Smooth muscle cell (in vitro differentiated cells): ENCODE results near the gene PSTPIP1. TPM values are rescaled to one million over a fixed set of nuclear protein-coding genes. Genes with fewer than 3 reads are reported as not detected.

Experiments used
- DNase-seq: peaks from one replicate; lab custom pipeline; 2025; ENCODE audit not compliant: unreplicated experiment; lab: John Stamatoyannopoulos, UW
- H2AFZ ChIP-seq: fragments of 200-600 bp; sonication (generic); 2 replicates; pipeline ENCODE4 v1.6.0; 2016; ENCODE audit warnings: antibody characterized with exemption, low read depth, mild to moderate bottlenecking
- H3F3A ChIP-seq: fragments of 200-600 bp; sonication (generic); 2 replicates; pipeline ENCODE4 v1.6.0; 2017; ENCODE audit warnings: antibody characterized with exemption, low read depth
- H3K27ac ChIP-seq: fragments of 200-600 bp; sonication (generic); 2 replicates; pipeline ENCODE4 v1.5.1; 2016; ENCODE audit warnings: low read depth, mild to moderate bottlenecking
- H3K27me3 ChIP-seq: fragments of 200-600 bp; sonication (generic); 2 replicates; pipeline ENCODE4 v1.6.1; 2016; ENCODE audit warnings: low read depth, mild to moderate bottlenecking
- H3K36me3 ChIP-seq: fragments of 200-600 bp; sonication (generic); 2 replicates; pipeline ENCODE4 v1.5.1; 2016; ENCODE audit warnings: low read depth
- H3K4me1 ChIP-seq: fragments of 200-600 bp; sonication (generic); 2 replicates; pipeline ENCODE4 v1.5.1; 2016; ENCODE audit warnings: low read depth
- H3K4me2 ChIP-seq: fragments of 200-600 bp; sonication (generic); 2 replicates; pipeline ENCODE4 v1.6.0; 2016; ENCODE audit warnings: mild to moderate bottlenecking
- H3K4me3 ChIP-seq: fragments of 200-600 bp; sonication (generic); 2 replicates; pipeline ENCODE4 v1.5.1; 2016; ENCODE audit warnings: mild to moderate bottlenecking
- H3K79me2 ChIP-seq: fragments of 200-600 bp; sonication (generic); 2 replicates; pipeline ENCODE4 v1.6.0; 2016; ENCODE audit warnings: low read depth, mild to moderate bottlenecking
- H3K9ac ChIP-seq: fragments of 200-600 bp; sonication (generic); 2 replicates; pipeline ENCODE4 v1.6.0; 2016; ENCODE audit warnings: low read depth
- H3K9me3 ChIP-seq: fragments of 200-600 bp; sonication (generic); replicated peaks from 2 replicates; pipeline ENCODE4 v1.5.1; 2016; ENCODE audit warnings: low read depth
- H4K20me1 ChIP-seq: fragments of 200-600 bp; sonication (generic); 2 replicates; pipeline ENCODE4 v1.6.0; 2016; ENCODE audit warnings: low read depth
- CTCF ChIP-seq: fragments of 200-600 bp; sonication (generic); IDR thresholded peaks from 2 replicates; pipeline ENCODE4 v1.5.1; 2017; ENCODE audit warnings: borderline replicate concordance, mild to moderate bottlenecking, antibody characterized with exemption; ENCODE audit not compliant: insufficient read depth, poor library complexity, severe bottlenecking
- WGBS: methylation state at CpG from one replicate; pipeline ENCODE4 v1.1.7; 2016; ENCODE audit warnings: low lambda C conversion rate; 5-methylcytosine and 5-hydroxymethylcytosine counted together
- polyA plus RNA-seq: library from polyadenylated mRNA; unstranded; fragments of >200 nt; fragmentation: Nextera tagmentation; extraction: Ambion mirVana; gene quantifications from 2 replicates; pipeline ENCODE4 v1.2.1, GENCODE V29; 2016
- total RNA-seq: library from RNA; depleted of rRNA; stranded (reverse); fragments of >200 nt; gene quantifications from 2 replicates; pipeline ENCODE4 v1.2.3, GENCODE V29; 2014

The PSTPIP1 gene
- total and polyA plus RNA-seq, 2 experiments from 2014 or later = 0.38 TPM; not detected in 1

- WGBS = 90% methylated on average over 7 of the region's 7 CpGs
- H3F3A ChIP-seq = no peaks in the 10 kb centered on the region
- no peak for TF ChIP-seq CTCF
- DNase-seq = no peak
- no peaks in the 10 kb centered on the region for H3K9me3 ChIP-seq
- no peak overlapping the region for H2AFZ ChIP-seq
- no peaks in the 10 kb centered on the region for H3K36me3 ChIP-seq
- no peak overlapping the region for H3K9ac ChIP-seq
- H3K4me2 ChIP-seq = no peak overlapping the region
- H3K79me2 ChIP-seq = no peaks in the 10 kb centered on the region
- no peak overlapping the region for H3K27ac ChIP-seq
- no peaks in the 10 kb centered on the region for H4K20me1 ChIP-seq
- no peak overlapping the region for H3K4me3 ChIP-seq
- no peaks in the 10 kb centered on the region for H3K4me1 ChIP-seq
- no peaks in the 10 kb centered on the region for H3K27me3 ChIP-seq
These were observed 3.9 kb upstream of the PSTPIP1 start for GRCh38 chr15:76991048-76991447.

GRCh38 chr15:76991741-76992645, 2.9 kb upstream of the PSTPIP1 start:
- WGBS = 97% methylated on average over 9 of the region's 9 CpGs

GRCh38 chr15:76993114-76993725, 1.7 kb upstream of the PSTPIP1 start:
- Histone ChIP-seq H4K20me1 (no peaks in the 10 kb centered on the region), H3F3A (no peaks in the 10 kb centered on the region), H3K4me1 (no peaks in the 10 kb centered on the region), H3K4me2 (no peak overlapping the region), H3K4me3 (no peak overlapping the region), H3K27me3 (no peaks in the 10 kb centered on the region), H3K9me3 (no peaks in the 10 kb centered on the region), H3K27ac (no peak overlapping the region), H3K9ac (no peak overlapping the region), H3K79me2 (no peaks in the 10 kb centered on the region), H3K36me3 (no peaks in the 10 kb centered on the region), H2AFZ (no peak overlapping the region)
- TF ChIP-seq CTCF = no peak
- WGBS = 94% methylated on average over 6 of the region's 6 CpGs
- no peak for DNase-seq

More at GRCh38 chr15:76991741-76992645, 2.9 kb upstream of the PSTPIP1 start:
- no peak overlapping the region for H3K9ac ChIP-seq
- H3F3A ChIP-seq = no peaks in the 10 kb centered on the region
- no peaks in the 10 kb centered on the region for H3K4me1 ChIP-seq
- H3K4me2 ChIP-seq = no peak overlapping the region
- H3K9me3 ChIP-seq = no peaks in the 10 kb centered on the region
- H3K27me3 ChIP-seq = no peaks in the 10 kb centered on the region
- DNase-seq = no peak
- H2AFZ ChIP-seq = no peak overlapping the region
- no peaks in the 10 kb centered on the region for H4K20me1 ChIP-seq
- no peak overlapping the region for H3K27ac ChIP-seq
- H3K36me3 ChIP-seq = no peaks in the 10 kb centered on the region
- no peaks in the 10 kb centered on the region for H3K79me2 ChIP-seq
- H3K4me3 ChIP-seq = no peak overlapping the region
- TF ChIP-seq CTCF = no peak
